ENCODE results near the gene TRAFD1. TPM values are rescaled to one million over a fixed set of nuclear protein-coding genes. Genes with fewer than 3 reads are reported as not detected.

TRAFD1 gene
- total RNA-seq, 1 experiment from 2014 or later: 38.8 TPM

DNA sequence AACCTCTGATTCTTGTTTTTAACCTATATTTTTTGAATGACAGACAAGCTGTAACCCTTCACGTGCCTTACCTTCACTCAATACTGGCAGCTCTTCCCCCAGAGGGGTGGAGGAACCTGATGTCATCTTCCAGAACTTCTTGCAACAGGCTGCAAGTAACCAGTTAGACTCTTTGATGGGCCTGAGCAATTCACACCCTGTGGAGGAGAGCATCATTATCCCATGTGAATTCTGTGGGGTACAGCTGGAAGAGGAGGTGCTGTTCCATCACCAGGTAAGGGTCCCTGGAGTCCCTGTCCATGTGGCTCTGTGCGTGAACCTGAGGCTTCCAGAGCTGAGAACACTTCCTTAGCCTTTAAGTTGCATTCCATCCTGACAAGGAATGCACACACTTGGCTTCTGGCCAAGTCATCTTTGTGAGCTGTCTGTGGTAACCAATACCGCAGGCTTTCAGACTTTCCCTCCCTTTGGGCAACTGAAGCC is 22.7 kb downstream of the TRAFD1 start:
- H3K4me1 Mint-ChIP-seq (ENCODE audit: low read depth, unreplicated experiment): peaks cover 23% of the 10 kb centered on the region
- intact Hi-C loops (cut with micrococcal nuclease; ENCODE audit: unreplicated experiment): loop anchor here (5.0 kb wide), 1 partner anchor 41 kb away; the partner anchor contains the start of gene NAA25
- BruUV-seq (replicated peaks): no TSS peak
- no peaks in the 10 kb centered on the region for H3K27me3 Mint-ChIP-seq (ENCODE audit: unreplicated experiment)
- peak overlapping the region; percentile 49 for H3K27ac Mint-ChIP-seq (ENCODE audit: unreplicated experiment)
- no peak for TF ChIP-seq CTCF (IDR thresholded peaks at IDR 0.05; ENCODE audit: unreplicated experiment)
- no peaks in the 10 kb centered on the region for H3K9me3 Mint-ChIP-seq (ENCODE audit: low read depth, unreplicated experiment)
- H3K4me3 Mint-ChIP-seq (ENCODE audit: low read depth, unreplicated experiment): no peak overlapping the region
- CTCF ChIA-PET: no interaction called here
- DNase-seq: peak; percentile 23
- H3K36me3 Mint-ChIP-seq (ENCODE audit: insufficient read depth, unreplicated experiment): peaks cover 66% of the 10 kb centered on the region

DNA sequence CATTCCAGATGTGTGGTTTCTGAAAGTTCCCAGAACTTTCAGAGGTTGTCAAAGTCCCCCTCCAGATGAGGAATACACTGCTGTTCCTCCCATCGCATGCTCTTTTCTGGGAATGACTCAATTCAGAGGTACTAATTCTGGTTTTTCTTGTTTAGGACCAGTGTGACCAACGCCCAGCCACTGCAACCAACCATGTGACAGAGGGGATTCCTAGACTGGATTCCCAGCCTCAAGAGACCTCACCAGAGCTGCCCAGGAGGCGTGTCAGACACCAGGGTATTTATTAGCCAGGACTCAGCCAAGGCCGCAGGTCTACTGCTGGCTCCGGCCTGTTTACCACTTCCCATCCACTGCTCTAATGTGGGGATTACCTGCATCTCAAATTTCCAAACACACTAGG is 24.2 kb downstream of the TRAFD1 start:
- no TSS peak for BruUV-seq (replicated peaks)
- peak; percentile 90 for DNase-seq
- Mint-ChIP-seq H3K4me3 (ENCODE audit: low read depth, unreplicated experiment) (peak overlapping the region; percentile 27), H3K4me1 (ENCODE audit: low read depth, unreplicated experiment) (peaks cover 23% of the 10 kb centered on the region), H3K36me3 (ENCODE audit: insufficient read depth, unreplicated experiment) (peaks cover 64% of the 10 kb centered on the region), H3K27me3 (ENCODE audit: unreplicated experiment) (no peaks in the 10 kb centered on the region), H3K27ac (ENCODE audit: unreplicated experiment) (peak overlapping the region; percentile 71), H3K9me3 (ENCODE audit: low read depth, unreplicated experiment) (no peaks in the 10 kb centered on the region)
- no peak for TF ChIP-seq CTCF (IDR thresholded peaks at IDR 0.05; ENCODE audit: unreplicated experiment)
- CTCF ChIA-PET: interaction anchor here (1.0 kb wide), 1 partner anchor 40 kb away, joined by 3 read pairs; no protein-coding TSS in a partner anchor
- intact Hi-C loops (cut with micrococcal nuclease; ENCODE audit: unreplicated experiment): loop anchor here (5.0 kb wide), 1 partner anchor 42 kb away; the partner anchor contains the start of gene NAA25

GRCh38 chr12:112151766-112152541 is 26.6 kb downstream of the TRAFD1 start:
- intact Hi-C loops (cut with micrococcal nuclease; ENCODE audit: unreplicated experiment): no loop called here
- Mint-ChIP-seq H3K36me3 (ENCODE audit: insufficient read depth, unreplicated experiment) (peaks cover 57% of the 10 kb centered on the region), H3K27ac (ENCODE audit: unreplicated experiment) (no peak overlapping the region), H3K4me1 (ENCODE audit: low read depth, unreplicated experiment) (peaks cover 23% of the 10 kb centered on the region), H3K9me3 (ENCODE audit: low read depth, unreplicated experiment) (peaks cover 5% of the 10 kb centered on the region), H3K4me3 (ENCODE audit: low read depth, unreplicated experiment) (no peak overlapping the region), H3K27me3 (ENCODE audit: unreplicated experiment) (no peaks in the 10 kb centered on the region)
- no peak for TF ChIP-seq CTCF (IDR thresholded peaks at IDR 0.05; ENCODE audit: unreplicated experiment)
- no TSS peak for BruUV-seq (replicated peaks)
- no peak for DNase-seq
- CTCF ChIA-PET: no interaction called here

GRCh38 chr12:112153181-112153892 is 28.0 kb downstream of the TRAFD1 start:
- DNase-seq: no peak
- Mint-ChIP-seq H3K9me3 (ENCODE audit: low read depth, unreplicated experiment) (peaks cover 9% of the 10 kb centered on the region), H3K4me1 (ENCODE audit: low read depth, unreplicated experiment) (peaks cover 15% of the 10 kb centered on the region), H3K36me3 (ENCODE audit: insufficient read depth, unreplicated experiment) (peaks cover 50% of the 10 kb centered on the region), H3K27me3 (ENCODE audit: unreplicated experiment) (no peaks in the 10 kb centered on the region), H3K27ac (ENCODE audit: unreplicated experiment) (no peak overlapping the region), H3K4me3 (ENCODE audit: low read depth, unreplicated experiment) (no peak overlapping the region)
- intact Hi-C loops (cut with micrococcal nuclease; ENCODE audit: unreplicated experiment): no loop called here
- no TSS peak for BruUV-seq (replicated peaks)
- no peak for TF ChIP-seq CTCF (IDR thresholded peaks at IDR 0.05; ENCODE audit: unreplicated experiment)
- CTCF ChIA-PET: no interaction called here

All from Calu3 (cell line).